GM23248 (cell line): ENCODE data around the gene KIFAP3. TPM values are rescaled to one million over a fixed set of nuclear protein-coding genes. Genes with fewer than 3 reads are reported as not detected.
"Not testable (repeated sequence)": the region's sequence is repeated elsewhere in the genome, so short reads cannot be mapped to it uniquely, and the experiment has no call there.

Experiments used
- DNase-seq: peaks from one replicate; pipeline ENCODE4 v3.0.0-alpha.2; 2015
- H2AFZ ChIP-seq: fragments of 200-600 bp; sonication (generic); 2 replicates; pipeline ENCODE4 v1.6.1; 2016; ENCODE audit warnings: antibody characterized with exemption
- H3F3A ChIP-seq: fragments of 200-600 bp; sonication (generic); 2 replicates; pipeline ENCODE4 v1.6.1; 2016; ENCODE audit warnings: mild to moderate bottlenecking, antibody characterized with exemption, mixed run types; ENCODE audit not compliant: insufficient read depth
- H3K27ac ChIP-seq: fragments of 200-600 bp; sonication (generic); 2 replicates; pipeline ENCODE4 v1.5.1; 2016; ENCODE audit warnings: mild to moderate bottlenecking
- H3K27me3 ChIP-seq: fragments of 200-600 bp; sonication (generic); replicated peaks from 2 replicates; pipeline ENCODE4 v1.6.1; 2016; ENCODE audit warnings: mild to moderate bottlenecking; ENCODE audit not compliant: insufficient read depth
- H3K36me3 ChIP-seq: fragments of 200-600 bp; sonication (generic); 2 replicates; pipeline ENCODE4 v1.6.1; 2016; ENCODE audit warnings: low read depth, mild to moderate bottlenecking
- H3K4me1 ChIP-seq: fragments of 200-600 bp; sonication (generic); 2 replicates; pipeline ENCODE4 v1.6.1; 2016; ENCODE audit warnings: mild to moderate bottlenecking; ENCODE audit not compliant: insufficient read depth
- H3K4me2 ChIP-seq: fragments of 200-600 bp; sonication (generic); one replicate; pipeline ENCODE4 v1.6.1; 2016; ENCODE audit warnings: mild to moderate bottlenecking; ENCODE audit not compliant: unreplicated experiment
- H3K4me3 ChIP-seq: fragments of 200-600 bp; sonication (generic); 2 replicates; pipeline ENCODE4 v1.5.1; 2016; ENCODE audit warnings: mild to moderate bottlenecking
- H3K79me2 ChIP-seq: fragments of 200-600 bp; sonication (generic); 2 replicates; pipeline ENCODE4 v1.6.1; 2016; ENCODE audit warnings: mild to moderate bottlenecking; ENCODE audit not compliant: insufficient read depth
- H3K9ac ChIP-seq: fragments of 200-600 bp; sonication (generic); 2 replicates; pipeline ENCODE4 v1.6.1; 2016; ENCODE audit warnings: mild to moderate bottlenecking
- H3K9me2 ChIP-seq: fragments of 200-600 bp; sonication (generic); 2 replicates; pipeline ENCODE4 v1.6.1; 2016; ENCODE audit warnings: mixed run types, mild to moderate bottlenecking, moderate library complexity; ENCODE audit not compliant: insufficient read depth
- H3K9me3 ChIP-seq: fragments of 200-600 bp; sonication (generic); one replicate; pipeline ENCODE4 v1.6.1; 2017; ENCODE audit warnings: low read depth
- H4K20me1 ChIP-seq: fragments of 200-600 bp; sonication (generic); 2 replicates; pipeline ENCODE4 v1.6.0; 2016; ENCODE audit not compliant: insufficient read depth
- EZH2 ChIP-seq: fragments of 200-600 bp; sonication (generic); IDR thresholded peaks from 2 replicates; pipeline ENCODE4 v1.6.1; 2018; ENCODE audit warnings: antibody characterized with exemption, mild to moderate bottlenecking; ENCODE audit not compliant: insufficient read depth, poor library complexity, severe bottlenecking
- EZH2phosphoT487 ChIP-seq: fragments of 200-600 bp; sonication (generic); IDR thresholded peaks from 2 replicates; pipeline ENCODE4 v1.6.1; 2018; ENCODE audit warnings: antibody characterized with exemption, moderate library complexity, mild to moderate bottlenecking, low read depth; ENCODE audit not compliant: insufficient read depth
- WGBS, 2 experiments: methylation state at CpG; one replicate each; pipeline ENCODE4 v1.1.6; 2015 to 2017; ENCODE audit warnings: low lambda C conversion rate in 2 of 2, low coverage in 1 of 2; ENCODE audit errors: missing lambda C conversion rate in 2 of 2; 5-methylcytosine and 5-hydroxymethylcytosine counted together
- in situ Hi-C: fragments of 300-500 bp; cut with MboI; formaldehyde crosslinking; loops from 2 replicates; pipeline ENCODE4 v1.15.0; 2020
- polyA plus RNA-seq: library from polyadenylated mRNA; unstranded; fragments of >200 nt; fragmentation: Nextera tagmentation; extraction: Ambion mirVana; gene quantifications from 2 replicates; pipeline ENCODE4 v1.2.1, GENCODE V29; 2016
- total RNA-seq: library from RNA; depleted of rRNA; stranded (reverse); fragments of >200 nt; shearing (Covaris generic); gene quantifications from 2 replicates; pipeline ENCODE4 v1.2.3, GENCODE V29; 2014; rRNA removed

The KIFAP3 gene
- total RNA-seq (23.4 and 30.7 TPM in 2 replicates), polyA plus RNA-seq (23.1 and 27.2 TPM in 2 replicates)

GRCh38 chr1:170074250-170075157, at the start of gene KIFAP3:
TSS of gene KIFAP3 (minus strand) at chr1:170074695. CDS start at chr1:170074467, 228 bp downstream.
- H3K27me3 ChIP-seq, result no peaks in the 10 kb centered on the region
- H3F3A ChIP-seq, result no peaks in the 10 kb centered on the region
- H3K9me3 ChIP-seq, result no peaks in the 10 kb centered on the region
- no peaks in the 10 kb centered on the region for H3K36me3 ChIP-seq
- peak; percentile 100 for DNase-seq
- peak within 1 kb of the TSS; percentile 87 for H3K27ac ChIP-seq
- H3K9ac ChIP-seq, result peak within 1 kb of the TSS; percentile 94
- H3K79me2 ChIP-seq, result peaks cover 48% of the 10 kb centered on the region
- in situ Hi-C loops, result no loop called here
- WGBS, 2 experiments, result 0 to 2% methylated on average over 37 to 38 of the region's 39 CpGs
- no peaks in the 10 kb centered on the region for H3K9me2 ChIP-seq
- H4K20me1 ChIP-seq, result no peaks in the 10 kb centered on the region
- TF ChIP-seq EZH2, result no peak
- no peak for TF ChIP-seq EZH2phosphoT487
- H3K4me2 ChIP-seq, result peak within 1 kb of the TSS; percentile 96
- peak within 1 kb of the TSS; percentile 97 for H3K4me3 ChIP-seq
- peaks cover 17% of the 10 kb centered on the region; the same call in 1 of the 2 replicates for H3K4me1 ChIP-seq
- H2AFZ ChIP-seq, result peak within 1 kb of the TSS; percentile 99

GRCh38 chr1:170122366-170122765, 47.9 kb upstream of the KIFAP3 start:
- 95 to 96% methylated on average over 6 of the region's 6 CpGs for WGBS, 2 experiments
- H3F3A ChIP-seq, result 0 out of 2 replicates have a peak, but pooled peaks cover 9% of the 10 kb centered on the region
- H2AFZ ChIP-seq, result no peak overlapping the region
- no peaks in the 10 kb centered on the region for H3K79me2 ChIP-seq
- no peak overlapping the region for H3K27ac ChIP-seq
- H3K4me1 ChIP-seq, result 0 out of 2 replicates have a peak, but pooled peaks cover 4% of the 10 kb centered on the region
- no peaks in the 10 kb centered on the region for H3K36me3 ChIP-seq
- no peaks in the 10 kb centered on the region for H3K9me2 ChIP-seq
- in situ Hi-C loops, result no loop called here
- H3K4me2 ChIP-seq, result no peak overlapping the region
- H3K4me3 ChIP-seq, result no peak overlapping the region
- H3K27me3 ChIP-seq, result no peaks in the 10 kb centered on the region
- no peak overlapping the region for H3K9ac ChIP-seq
- no peak for TF ChIP-seq EZH2phosphoT487
- no peak for TF ChIP-seq EZH2
- no peaks in the 10 kb centered on the region for H4K20me1 ChIP-seq
- no peak for DNase-seq
- H3K9me3 ChIP-seq, result no peaks in the 10 kb centered on the region

DNA sequence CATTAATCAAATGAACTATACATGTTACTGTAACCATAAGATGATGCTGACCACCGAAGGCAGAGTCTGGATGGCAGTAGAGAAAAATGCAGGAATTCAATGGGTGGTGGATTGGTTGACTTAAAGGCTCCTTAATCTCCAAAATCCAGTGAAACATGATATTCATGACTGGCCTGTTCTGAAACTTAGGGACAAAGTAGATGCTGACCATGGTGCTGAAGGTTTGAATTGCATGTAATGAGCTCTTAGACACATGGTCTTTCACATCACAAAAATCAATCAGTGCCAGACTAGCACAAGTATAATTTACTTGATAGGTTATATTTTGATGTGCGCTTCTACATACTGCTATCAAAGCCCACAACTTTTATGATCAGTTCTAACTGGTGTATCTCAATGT, 40.4 kb upstream of the KIFAP3 start:
- no peak overlapping the region for H2AFZ ChIP-seq
- H3F3A ChIP-seq, result no peaks in the 10 kb centered on the region
- DNase-seq, result peak; percentile 60
- H3K9me2 ChIP-seq, result no peaks in the 10 kb centered on the region
- no peak overlapping the region for H3K4me2 ChIP-seq
- no peaks in the 10 kb centered on the region for H3K27me3 ChIP-seq
- H3K9me3 ChIP-seq, result no peaks in the 10 kb centered on the region
- no peaks in the 10 kb centered on the region for H4K20me1 ChIP-seq
- H3K27ac ChIP-seq, result no peak overlapping the region
- no peak overlapping the region for H3K9ac ChIP-seq
- 34 to 45% methylated on average over 2 of the region's 2 CpGs for WGBS, 2 experiments
- H3K79me2 ChIP-seq, result no peaks in the 10 kb centered on the region
- no peak overlapping the region for H3K4me3 ChIP-seq
- in situ Hi-C loops, result no loop called here
- no peaks in the 10 kb centered on the region for H3K4me1 ChIP-seq
- TF ChIP-seq EZH2phosphoT487 (no peak), EZH2 (no peak)
- H3K36me3 ChIP-seq, result no peaks in the 10 kb centered on the region

- H3K4me3 ChIP-seq, H3K79me2 ChIP-seq, H3K4me1 ChIP-seq, H3K27ac ChIP-seq, H3K9me2 ChIP-seq, H3K4me2 ChIP-seq, H3K9me3 ChIP-seq, H2AFZ ChIP-seq, H4K20me1 ChIP-seq, DNase-seq, H3F3A ChIP-seq, H3K36me3 ChIP-seq, in situ Hi-C loops, H3K27me3 ChIP-seq, H3K9ac ChIP-seq: not testable (repeated sequence)
- WGBS, 2 experiments, result 68% methylated on average over 8 of the region's 8 CpGs
Observed at GRCh38 chr1:170113140-170113539, 38.6 kb upstream of the KIFAP3 start.
